Fibroblast of lung (primary cell): ENCODE data around the gene PEX13.

Experiments used
- EZH2 ChIP-seq: IDR thresholded peaks from 2 replicates; pipeline ENCODE4 v1.5.1; 2012; ENCODE audit warnings: low read length, control low read depth, mild to moderate bottlenecking; ENCODE audit errors: missing control alignments
- TF ChIP-seq, protein P1 (sequence below), 2 donors: IDR thresholded peaks in 1 of 2; conservative IDR thresholded peaks in 1 of 2; 1 replicate in 1 of 2; 2 replicates in 1 of 2; pipeline ENCODE4 v1.5.1; 2011 to 2012; ENCODE audit warnings: low read length in 2 of 2, control low read depth in 1 of 2, inconsistent platforms in 1 of 2, low read depth in 1 of 2, mild to moderate bottlenecking in 1 of 2

DNA sequence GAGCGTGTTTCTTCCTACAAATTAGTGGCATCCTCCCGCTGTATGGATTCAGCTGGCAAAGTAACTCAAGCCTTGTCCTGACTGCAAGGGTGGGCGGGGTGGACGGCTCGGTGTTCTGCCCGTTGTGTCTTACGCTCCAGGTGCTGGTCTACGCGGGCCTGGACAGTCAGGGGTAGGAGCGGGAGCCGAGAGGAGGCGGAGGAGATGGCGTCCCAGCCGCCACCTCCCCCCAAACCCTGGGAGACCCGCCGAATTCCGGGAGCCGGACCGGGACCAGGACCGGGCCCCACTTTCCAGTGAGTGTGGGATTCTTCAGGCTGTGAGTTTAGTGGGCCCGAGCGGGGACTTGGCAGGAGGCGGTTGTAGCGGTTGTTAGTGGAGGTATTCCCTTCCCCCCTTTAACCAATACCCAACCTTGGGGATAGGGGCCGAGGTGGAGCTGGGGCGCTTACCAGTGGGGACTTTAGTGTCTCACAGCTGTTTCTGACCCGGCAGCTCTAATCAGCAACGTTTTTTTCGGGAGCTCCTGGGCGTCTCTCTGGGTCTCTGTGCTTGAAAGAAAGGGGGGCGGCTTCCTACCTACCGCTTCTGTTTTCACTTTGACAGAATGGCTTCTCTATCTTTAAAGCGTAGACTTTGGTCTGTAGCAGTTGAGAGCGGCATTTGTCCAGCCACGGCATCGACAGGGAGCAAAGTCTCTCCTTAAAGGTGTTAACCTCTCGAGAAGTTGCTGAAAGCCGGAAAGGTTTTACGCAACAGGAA lies at the start of gene PEX13, which contains the start of gene PUS10:
- TF ChIP-seq, protein P1, sequence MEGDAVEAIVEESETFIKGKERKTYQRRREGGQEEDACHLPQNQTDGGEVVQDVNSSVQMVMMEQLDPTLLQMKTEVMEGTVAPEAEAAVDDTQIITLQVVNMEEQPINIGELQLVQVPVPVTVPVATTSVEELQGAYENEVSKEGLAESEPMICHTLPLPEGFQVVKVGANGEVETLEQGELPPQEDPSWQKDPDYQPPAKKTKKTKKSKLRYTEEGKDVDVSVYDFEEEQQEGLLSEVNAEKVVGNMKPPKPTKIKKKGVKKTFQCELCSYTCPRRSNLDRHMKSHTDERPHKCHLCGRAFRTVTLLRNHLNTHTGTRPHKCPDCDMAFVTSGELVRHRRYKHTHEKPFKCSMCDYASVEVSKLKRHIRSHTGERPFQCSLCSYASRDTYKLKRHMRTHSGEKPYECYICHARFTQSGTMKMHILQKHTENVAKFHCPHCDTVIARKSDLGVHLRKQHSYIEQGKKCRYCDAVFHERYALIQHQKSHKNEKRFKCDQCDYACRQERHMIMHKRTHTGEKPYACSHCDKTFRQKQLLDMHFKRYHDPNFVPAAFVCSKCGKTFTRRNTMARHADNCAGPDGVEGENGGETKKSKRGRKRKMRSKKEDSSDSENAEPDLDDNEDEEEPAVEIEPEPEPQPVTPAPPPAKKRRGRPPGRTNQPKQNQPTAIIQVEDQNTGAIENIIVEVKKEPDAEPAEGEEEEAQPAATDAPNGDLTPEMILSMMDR (conservative IDR thresholded peaks at IDR 0.05 in 1 of 2, IDR thresholded peaks at IDR 0.05 in 1 of 2; ENCODE audit: low read depth in 1 of 2, low read length in 2 of 2), result no peak
- no peak for TF ChIP-seq EZH2
